NCI-H187 treated with DMSO at 0.1 percent for 48 hours (cell line): ENCODE data around the gene EVL.

ENCODE experiments used
- DNase-seq: peaks from one replicate; lab custom pipeline; 2025; lab: John Stamatoyannopoulos, UW

The EVL gene

DNA sequence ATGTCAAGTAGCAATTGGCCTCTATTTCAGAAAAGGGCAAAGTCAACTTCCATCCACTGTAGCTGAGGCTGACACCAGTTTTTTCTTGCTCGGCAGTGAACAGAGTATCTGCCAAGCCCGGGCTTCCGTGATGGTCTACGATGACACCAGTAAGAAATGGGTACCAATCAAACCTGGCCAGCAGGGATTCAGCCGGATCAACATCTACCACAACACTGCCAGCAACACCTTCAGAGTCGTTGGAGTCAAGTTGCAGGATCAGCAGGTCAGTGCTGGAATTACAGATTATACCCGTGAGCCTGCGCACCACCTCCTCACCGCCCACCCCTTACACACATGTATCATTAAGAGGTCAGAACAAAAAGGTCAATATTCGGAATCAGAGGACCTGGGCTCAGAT, 19.4 kb downstream of the EVL start:
- no peak for DNase-seq

DNA sequence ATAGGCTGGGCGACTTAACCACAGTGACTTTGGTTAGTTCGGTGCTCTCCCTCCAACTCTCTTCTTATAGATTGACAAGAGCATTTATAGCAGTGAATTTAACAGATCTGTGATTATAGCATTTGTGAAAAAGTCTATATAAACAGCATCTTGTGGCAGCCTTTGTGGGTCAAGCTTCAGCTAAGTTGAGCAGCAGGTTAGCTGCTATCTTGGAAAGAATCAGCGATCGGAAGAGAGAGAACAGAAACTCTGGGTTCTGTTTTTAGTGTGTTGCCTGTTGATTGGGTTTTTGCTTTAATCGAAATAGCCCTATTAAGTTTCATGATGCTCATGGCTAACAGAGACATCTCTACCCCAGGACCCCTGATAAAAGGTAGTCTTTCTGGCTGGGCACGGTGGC, 20.2 kb downstream of the EVL start:
- DNase-seq: no peak

DNA sequence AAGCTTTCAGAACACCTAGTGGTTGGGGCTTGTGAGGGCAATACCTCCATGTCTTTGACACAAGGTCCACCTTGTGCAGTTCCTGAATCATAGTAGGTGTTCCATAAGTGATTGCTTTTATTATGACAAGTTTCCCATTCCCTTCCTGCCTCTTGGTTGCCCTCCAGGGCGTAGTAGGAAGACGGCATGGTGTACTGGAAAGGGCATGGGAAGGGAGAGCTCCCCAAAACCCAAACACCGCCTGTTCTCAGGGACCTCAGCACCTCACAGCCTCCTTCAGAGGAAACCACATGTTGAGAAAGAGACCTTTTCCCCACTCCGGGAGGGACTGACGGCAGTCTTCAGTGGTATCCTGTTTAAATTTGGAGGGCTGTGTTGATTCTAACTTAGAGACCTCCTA, 21.1 kb downstream of the EVL start:
- no peak for DNase-seq

DNA sequence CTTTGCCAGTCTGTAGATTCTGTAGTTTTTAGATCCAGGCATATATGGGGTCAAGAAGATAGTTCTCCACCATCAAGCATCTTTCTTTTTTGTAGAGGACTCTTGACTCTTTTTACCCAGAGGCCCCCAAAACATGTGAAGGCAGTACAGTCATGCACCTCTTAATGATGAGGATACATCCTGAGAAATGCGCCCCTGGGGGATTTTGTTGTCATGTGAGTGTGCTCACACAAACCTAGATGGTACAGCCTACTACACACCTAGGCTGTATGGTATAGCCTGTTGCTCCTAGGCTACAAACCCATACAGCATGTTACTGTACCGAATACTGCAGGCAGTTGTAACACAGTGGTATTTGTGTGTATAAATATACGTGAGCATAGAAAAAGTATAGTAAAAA, 23.0 kb downstream of the EVL start:
- DNase-seq: no peak

DNA sequence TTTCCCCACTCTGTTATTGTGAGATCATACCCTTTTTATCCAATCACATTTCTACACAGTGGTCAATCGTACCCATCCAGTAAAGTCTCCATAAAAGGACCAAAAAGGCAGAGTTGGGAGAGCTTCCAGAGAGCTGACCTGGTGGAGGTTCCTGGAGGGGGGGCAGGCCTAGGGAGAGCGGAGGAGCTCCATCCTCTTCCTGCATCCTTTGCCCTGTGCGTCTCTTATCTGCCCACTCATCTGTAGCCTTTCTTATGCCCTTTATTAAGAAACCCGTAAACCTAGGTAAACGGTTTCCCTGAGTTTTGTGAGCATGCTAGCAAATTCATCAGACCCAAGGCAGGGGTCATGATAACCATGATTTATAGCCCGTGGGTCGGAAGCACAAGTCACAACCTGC, 26.2 kb downstream of the EVL start:
- DNase-seq: no peak

DNA sequence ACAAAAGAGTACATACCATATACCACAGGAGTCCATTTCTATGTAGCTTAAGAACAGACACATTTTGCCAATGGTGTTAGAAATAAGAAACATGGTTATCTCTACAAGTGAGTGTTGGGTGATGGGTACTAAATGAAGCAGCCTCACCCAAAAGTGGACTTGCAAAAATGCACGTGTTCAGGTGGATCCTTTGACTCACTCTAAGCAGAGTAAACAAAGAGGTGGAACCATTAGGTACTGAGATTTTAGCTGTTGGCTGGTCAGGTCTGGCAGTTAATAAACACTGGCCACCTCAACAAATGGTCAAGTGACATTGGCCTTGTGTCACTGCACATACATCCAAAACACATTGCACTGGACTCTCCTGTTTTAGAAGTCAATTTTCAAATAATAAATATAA, 27.6 kb downstream of the EVL start:
- no peak for DNase-seq

GRCh38 chr14:100093319-100093718, 28.1 kb downstream of the EVL start:
- DNase-seq: no peak

- no peak for DNase-seq
These were observed 31.4 kb downstream of the EVL start for GRCh38 chr14:100096656-100097055.

DNA sequence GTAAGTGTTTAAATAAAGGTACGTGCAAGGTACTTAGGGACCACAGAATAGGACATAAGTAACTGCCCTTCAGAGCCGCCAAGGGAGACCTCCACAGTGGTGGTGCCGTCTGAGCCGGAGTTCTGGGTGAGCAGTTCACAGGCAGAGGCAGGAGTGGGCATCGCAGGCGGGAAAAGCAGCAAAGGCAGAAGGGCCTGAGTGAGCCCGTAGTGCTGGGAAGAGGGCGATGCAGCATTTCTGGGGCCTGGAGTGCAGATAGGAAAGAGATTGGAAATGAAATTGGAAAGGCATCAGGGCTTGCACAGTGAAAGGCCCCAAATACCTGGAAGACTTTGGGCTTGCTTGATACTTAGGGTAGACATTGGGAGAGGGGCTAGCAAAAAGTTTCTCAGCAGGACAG, 32.9 kb downstream of the EVL start:
- DNase-seq: no peak

GRCh38 chr14:100100032-100100703, 34.9 kb downstream of the EVL start:
- no peak for DNase-seq

GRCh38 chr14:100102156-100102785, 37.0 kb downstream of the EVL start:
- no peak for DNase-seq

GRCh38 chr14:100103250-100104005, 38.2 kb downstream of the EVL start:
- DNase-seq: no peak

- DNase-seq: no peak
These were observed 38.8 kb downstream of the EVL start for GRCh38 chr14:100104006-100104352.

DNA sequence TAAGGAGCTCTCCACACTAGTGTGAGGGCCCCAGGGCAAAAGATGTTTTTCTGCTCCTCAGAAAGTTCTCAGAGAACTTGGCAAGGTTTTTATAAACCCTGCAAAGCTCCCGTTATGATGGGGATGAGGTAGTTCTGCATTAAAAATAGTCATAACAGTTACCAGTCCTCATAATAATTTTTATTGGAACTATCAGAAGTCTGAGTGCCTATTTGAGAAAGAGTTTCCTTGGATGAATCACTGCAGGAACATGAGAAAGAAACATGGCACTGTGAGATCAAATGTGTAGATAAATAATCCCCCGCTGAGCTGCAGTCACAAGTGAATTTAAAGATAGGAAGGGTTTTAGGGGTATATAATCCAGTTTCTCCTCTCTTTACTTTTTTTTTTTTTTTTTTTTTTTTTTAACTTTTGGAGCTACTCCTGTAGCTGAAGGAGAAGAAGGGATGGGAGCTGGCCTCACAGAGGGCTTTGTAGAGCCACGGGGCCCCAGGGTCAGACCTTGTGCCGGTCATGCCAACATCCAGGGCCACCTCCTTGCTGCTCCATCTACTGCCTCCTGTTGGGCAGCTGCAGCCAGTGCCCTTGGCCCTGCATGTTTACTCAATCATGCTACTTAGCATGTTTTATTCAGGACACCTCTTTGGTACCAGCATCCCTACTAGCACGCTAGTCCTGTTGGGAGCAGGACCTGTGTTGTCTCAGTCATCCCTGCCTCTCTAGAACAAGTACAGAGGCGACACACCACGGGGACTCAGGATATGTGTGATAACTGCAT, 39.5 kb downstream of the EVL start:
- DNase-seq: no peak

DNA sequence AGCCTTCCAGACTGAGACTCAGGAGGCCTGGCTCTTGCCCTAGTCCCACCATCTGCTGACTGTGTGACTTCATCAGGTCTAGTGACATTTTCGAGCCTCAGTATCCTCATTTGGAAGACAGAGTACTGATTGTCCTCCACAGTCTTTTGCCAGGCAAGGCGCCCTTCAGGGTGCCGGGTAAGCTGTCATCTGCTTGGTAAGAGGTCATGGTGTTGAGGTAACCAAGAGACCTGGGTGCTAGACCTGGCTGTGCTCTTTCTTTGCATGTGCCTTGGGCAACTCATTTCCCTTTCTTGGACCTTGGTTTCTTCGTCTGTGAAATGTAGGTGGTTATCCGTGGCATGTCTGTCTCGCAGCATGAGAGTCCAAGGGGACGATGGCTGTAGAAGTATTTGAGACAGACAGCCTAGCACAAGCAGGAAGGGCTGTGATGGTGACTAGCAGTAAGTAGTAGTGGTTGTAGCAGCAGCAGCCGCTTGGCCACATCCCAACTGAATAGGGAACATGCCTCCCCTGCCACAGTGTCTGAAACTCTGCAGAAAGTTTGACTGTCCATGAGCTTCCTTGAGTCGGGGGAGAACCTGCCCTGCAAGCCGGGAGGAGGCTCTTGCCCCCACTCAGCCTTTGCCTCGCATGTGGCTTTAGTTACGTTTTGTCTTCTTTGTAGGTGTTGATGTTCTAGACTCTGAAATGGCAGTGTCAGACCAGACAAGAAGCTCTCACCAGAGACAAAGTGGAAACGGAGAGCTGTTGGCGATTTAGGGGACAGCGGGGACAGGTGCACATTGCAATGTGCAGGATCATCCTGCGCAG, 40.3 kb downstream of the EVL start:
- no peak for DNase-seq

DNA sequence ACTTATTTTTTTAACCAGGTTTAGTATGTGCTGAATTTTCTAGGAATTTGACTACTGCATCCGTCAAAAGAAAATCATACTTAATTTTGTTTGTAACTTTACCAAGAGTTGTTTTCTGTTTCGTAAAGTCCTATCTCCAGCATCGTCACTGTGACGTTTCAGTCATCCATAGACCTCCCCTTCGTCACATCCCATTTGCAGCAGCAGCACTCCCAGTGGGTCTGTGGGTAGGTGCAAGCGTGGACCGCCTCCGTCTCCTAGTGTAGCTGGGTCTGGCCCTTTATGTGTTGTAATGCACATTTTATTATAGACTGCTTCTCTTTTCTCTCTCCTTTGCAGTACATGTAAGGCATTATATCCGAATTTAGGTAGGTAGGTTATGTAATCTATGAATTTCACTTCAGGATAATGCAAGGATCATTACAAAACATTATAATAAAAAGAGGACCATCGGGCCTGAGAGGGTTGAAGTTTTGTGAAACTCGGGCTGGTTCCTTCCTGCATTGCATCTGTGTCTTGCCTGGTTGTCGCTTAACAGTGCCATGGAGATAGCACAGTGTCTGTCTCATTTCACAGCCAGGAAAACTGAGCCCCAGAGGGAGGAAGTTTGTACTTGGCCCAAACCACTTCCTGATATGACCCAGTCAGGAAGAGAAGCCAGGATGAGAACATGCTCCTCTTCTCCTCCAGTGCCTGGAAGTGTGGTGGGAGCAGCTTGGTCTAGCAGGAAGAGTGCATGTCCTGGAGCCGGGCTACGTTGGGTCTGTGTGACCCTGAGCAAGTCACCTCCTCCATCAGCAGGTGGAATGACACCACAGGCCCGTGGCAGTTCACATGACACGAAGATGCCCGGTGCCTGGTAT, 41.3 kb downstream of the EVL start:
- no peak for DNase-seq

- DNase-seq: no peak
These were observed 42.0 kb downstream of the EVL start for GRCh38 chr14:100107236-100107635.

- DNase-seq: no peak
These were observed 43.0 kb downstream of the EVL start for GRCh38 chr14:100108042-100108825.

DNA sequence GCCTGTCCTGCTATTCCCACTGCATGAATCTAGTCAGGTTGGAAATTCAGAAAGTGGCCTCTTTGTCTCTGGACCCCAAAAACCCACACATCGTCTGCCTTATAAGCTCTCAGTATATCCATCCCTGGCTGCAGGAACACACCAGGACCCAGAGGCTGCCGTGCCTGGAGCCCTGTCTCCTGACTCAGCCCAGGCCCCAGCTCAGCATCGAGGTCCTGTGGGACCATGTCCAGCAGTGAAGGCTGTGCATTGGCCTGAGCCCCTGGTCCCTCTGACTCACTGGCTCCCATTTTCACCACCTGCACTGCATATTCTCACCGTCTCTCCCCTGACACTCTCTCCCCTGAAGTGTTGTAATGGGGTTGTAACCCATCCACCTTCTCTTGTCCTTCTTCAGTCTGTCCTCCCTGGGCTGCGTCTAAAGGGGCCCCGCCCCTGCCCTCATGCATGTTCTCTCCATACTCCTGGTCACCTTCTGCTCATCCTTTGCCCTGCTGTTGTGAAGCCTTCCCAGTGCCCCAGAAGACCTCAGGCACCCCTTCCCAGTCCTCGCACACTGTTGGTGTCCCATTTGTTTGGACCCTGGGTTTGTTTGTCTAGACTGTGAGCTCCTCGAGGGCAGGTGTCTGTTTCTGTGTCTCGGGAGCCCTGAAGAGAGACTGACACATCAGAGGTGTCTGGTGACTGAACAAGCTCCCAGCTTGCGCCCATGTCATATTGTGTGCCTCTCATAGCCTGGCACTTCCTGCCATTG, 43.8 kb downstream of the EVL start:
- no peak for DNase-seq
